Astrocyte (in vitro differentiated cells and primary cell): ENCODE measurements around the gene TMUB1. TPM values are rescaled to one million over a fixed set of nuclear protein-coding genes. Genes with fewer than 3 reads are reported as not detected.

Experiments used
- DNase-seq: peaks from one replicate; pipeline ENCODE4 v3.0.0-alpha.2; 2010; ENCODE audit warnings: low read depth
- FAIRE-seq: peaks from 2 replicates; lab custom pipeline; 2011; peaks lifted over from hg19 to GRCh38; lab: Jason Lieb, UNC
- H2AFZ ChIP-seq: 2 replicates; pipeline ENCODE4 v1.6.0; 2012; ENCODE audit warnings: low read depth, low read length, inconsistent platforms
- H3K27ac ChIP-seq: 2 replicates; pipeline ENCODE4 v1.5.1; 2011; ENCODE audit warnings: low read depth, low read length, inconsistent platforms
- H3K27me3 ChIP-seq: 2 replicates; pipeline ENCODE4 v1.6.0; 2011; ENCODE audit warnings: low read length, inconsistent platforms; ENCODE audit not compliant: insufficient read depth
- H3K36me3 ChIP-seq: 2 replicates; pipeline ENCODE4 v1.5.1; 2011; ENCODE audit warnings: low read length, inconsistent platforms; ENCODE audit not compliant: insufficient read depth
- H3K4me1 ChIP-seq: 2 replicates; pipeline ENCODE4 v1.5.1; 2011; ENCODE audit warnings: low read length, inconsistent platforms; ENCODE audit not compliant: insufficient read depth
- H3K4me2 ChIP-seq: 2 replicates; pipeline ENCODE4 v1.6.0; 2012; ENCODE audit warnings: low read length, inconsistent platforms
- H3K4me3 ChIP-seq: 2 replicates; pipeline ENCODE4 v1.5.1; 2011; ENCODE audit warnings: low read depth, mild to moderate bottlenecking, low read length, inconsistent platforms; ENCODE audit not compliant: insufficient read depth
- H3K79me2 ChIP-seq: 2 replicates; pipeline ENCODE4 v1.6.0; 2012; ENCODE audit warnings: mild to moderate bottlenecking, low read length, inconsistent platforms; ENCODE audit not compliant: insufficient read depth
- H3K9ac ChIP-seq: 2 replicates; pipeline ENCODE4 v1.6.0; 2012; ENCODE audit warnings: mild to moderate bottlenecking, low read length, inconsistent platforms
- H3K9me3 ChIP-seq: 2 replicates; pipeline ENCODE4 v1.5.1; 2012; ENCODE audit warnings: low read depth, mild to moderate bottlenecking, low read length, inconsistent platforms; ENCODE audit not compliant: insufficient read depth
- H4K20me1 ChIP-seq: 2 replicates; pipeline ENCODE4 v1.6.0; 2012; ENCODE audit warnings: low read length, inconsistent platforms; ENCODE audit not compliant: insufficient read depth
- H3K27ac Mint-ChIP-seq: one replicate; pipeline ENCODE4 v1.8.0; 2021; ENCODE audit warnings: mild to moderate bottlenecking, mixed read lengths; ENCODE audit not compliant: unreplicated experiment
- H3K27me3 Mint-ChIP-seq: one replicate; pipeline ENCODE4 v1.8.0; 2021; ENCODE audit warnings: low read depth, mixed read lengths; ENCODE audit not compliant: unreplicated experiment
- H3K36me3 Mint-ChIP-seq: one replicate; pipeline ENCODE4 v1.8.0; 2021; ENCODE audit warnings: low read depth, mixed read lengths; ENCODE audit not compliant: unreplicated experiment
- H3K4me1 Mint-ChIP-seq: one replicate; pipeline ENCODE4 v1.8.0; 2021; ENCODE audit warnings: low read depth, mixed read lengths; ENCODE audit not compliant: unreplicated experiment
- H3K4me3 Mint-ChIP-seq: one replicate; pipeline ENCODE4 v1.8.0; 2021; ENCODE audit warnings: mild to moderate bottlenecking, moderate library complexity, mixed read lengths; ENCODE audit not compliant: unreplicated experiment
- H3K9me3 Mint-ChIP-seq: one replicate; pipeline ENCODE4 v1.8.0; 2021; ENCODE audit warnings: mild to moderate bottlenecking, mixed read lengths; ENCODE audit not compliant: unreplicated experiment
- CTCF ChIP-seq: IDR thresholded peaks from 2 replicates; pipeline ENCODE4 v1.5.1; 2011; ENCODE audit warnings: low read depth, mild to moderate bottlenecking, inconsistent platforms, low read length, moderate library complexity; ENCODE audit not compliant: insufficient read depth
- EZH2 ChIP-seq: IDR thresholded peaks from 2 replicates; pipeline ENCODE4 v1.6.1; 2012; ENCODE audit warnings: mild to moderate bottlenecking, low read length, inconsistent platforms; ENCODE audit not compliant: insufficient read depth
- total RNA-seq: library from RNA; stranded (reverse); gene quantifications from 2 replicates; pipeline ENCODE4 v1.2.1, GENCODE V29; 2021

Gene TMUB1
- total RNA-seq, 1 donor from 2014 or later = 42.9 TPM

- H3K79me2 ChIP-seq = no peaks in the 10 kb centered on the region
- no peak overlapping the region for H3K4me2 ChIP-seq
- H3K9ac ChIP-seq = no peak overlapping the region
- TF ChIP-seq CTCF (no peak), EZH2 (no peak)
- H3K27me3 Mint-ChIP-seq = peaks cover 18% of the 10 kb centered on the region
- H3K4me3 Mint-ChIP-seq = no peak overlapping the region
- H4K20me1 ChIP-seq = peaks cover 27% of the 10 kb centered on the region
- no peak overlapping the region for H3K27ac Mint-ChIP-seq
- H3K27me3 ChIP-seq = peaks cover 5% of the 10 kb centered on the region
- no peak for DNase-seq
- H3K9me3 Mint-ChIP-seq = peaks cover 1% of the 10 kb centered on the region
- H3K36me3 Mint-ChIP-seq = peaks cover 21% of the 10 kb centered on the region
- peaks cover 10% of the 10 kb centered on the region for H3K4me1 Mint-ChIP-seq
- no peaks in the 10 kb centered on the region for H3K36me3 ChIP-seq
- H2AFZ ChIP-seq = no peak overlapping the region
- no peak overlapping the region for H3K27ac ChIP-seq
- no peak for FAIRE-seq
- H3K4me3 ChIP-seq = no peak overlapping the region
- H3K4me1 ChIP-seq = peaks cover 11% of the 10 kb centered on the region
- H3K9me3 ChIP-seq = no peaks in the 10 kb centered on the region
These were observed 30.2 kb downstream of the TMUB1 start for GRCh38 chr7:151053096-151053495.

GRCh38 chr7:151051108-151051507 lies 32.2 kb downstream of the TMUB1 start:
- H3K27me3 Mint-ChIP-seq = peaks cover 18% of the 10 kb centered on the region

More at GRCh38 chr7:151051108-151051507, 32.2 kb downstream of the TMUB1 start:
- no peak for FAIRE-seq
- DNase-seq = peak; percentile 53
- TF ChIP-seq CTCF (no peak), EZH2 (no peak)
- Histone ChIP-seq H3K4me1 (peaks cover 11% of the 10 kb centered on the region), H3K9ac (no peak overlapping the region), H3K4me2 (peak overlapping the region; percentile 63), H4K20me1 (peaks cover 27% of the 10 kb centered on the region), H3K27me3 (peaks cover 5% of the 10 kb centered on the region), H3K9me3 (no peaks in the 10 kb centered on the region), H3K79me2 (no peaks in the 10 kb centered on the region), H3K36me3 (no peaks in the 10 kb centered on the region), H3K27ac (no peak overlapping the region), H3K4me3 (no peak overlapping the region), H2AFZ (no peak overlapping the region)
- Mint-ChIP-seq H3K4me1 (peaks cover 4% of the 10 kb centered on the region), H3K4me3 (no peak overlapping the region), H3K27ac (no peak overlapping the region), H3K9me3 (peaks cover 1% of the 10 kb centered on the region), H3K36me3 (peaks cover 21% of the 10 kb centered on the region)
